Activated CD8-positive, alpha-beta memory T cell treated with anti-CD3 and anti-CD28 coated beads, Interleukin-2, amount 50 U/mL, for 4 hours (primary cell): ENCODE results near the gene MAPT.
"Not testable (repeated sequence)": the region's sequence is repeated elsewhere in the genome, so short reads cannot be mapped to it uniquely, and the experiment has no call there.

ENCODE experiments used
- DNase-seq: peaks from one replicate; pipeline ENCODE4 v3.0.0-alpha.2; 2020

MAPT gene

DNA sequence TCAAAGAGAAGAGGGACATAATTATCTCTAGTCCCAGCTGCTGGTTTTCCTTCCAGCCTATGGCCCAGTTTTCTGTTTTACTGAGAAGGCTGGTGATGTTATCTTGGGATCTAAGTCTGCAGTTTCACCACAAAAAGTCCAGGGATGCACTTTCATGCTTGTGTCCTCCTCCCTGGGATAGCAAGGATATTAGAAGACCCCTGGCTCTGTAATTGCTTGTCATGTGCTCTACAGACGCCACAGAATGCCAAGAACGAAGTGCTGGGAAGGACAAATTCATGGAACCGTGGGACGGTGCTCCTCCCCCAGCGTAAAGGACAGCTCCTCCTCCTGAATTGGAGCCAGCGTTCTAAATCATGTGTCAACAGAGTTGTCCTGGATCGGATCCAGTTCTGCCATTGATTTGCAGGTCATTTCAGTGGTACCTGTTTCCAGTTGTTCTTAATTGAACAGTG is 8.6 kb downstream of the MAPT start:
- DNase-seq = no peak

DNA sequence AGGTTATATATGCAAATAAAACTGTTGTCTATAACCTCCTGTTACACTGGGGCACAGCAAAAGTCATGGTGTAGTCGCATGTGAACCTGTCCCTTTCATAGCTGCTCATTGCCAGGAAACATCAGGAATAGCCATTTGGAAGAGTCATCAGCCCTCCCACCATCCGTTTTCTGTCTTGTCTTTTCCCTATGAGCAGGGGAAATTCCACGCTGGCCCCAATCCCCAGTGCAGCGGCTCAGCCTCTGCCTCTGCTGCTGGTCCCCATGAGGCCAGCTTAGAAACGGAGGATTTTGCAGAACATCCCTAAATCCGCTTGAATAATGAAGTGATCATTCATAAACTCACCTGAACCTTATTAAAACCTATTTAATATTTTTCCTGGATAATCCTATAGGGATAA is 10.5 kb downstream of the MAPT start:
- DNase-seq = no peak

DNA sequence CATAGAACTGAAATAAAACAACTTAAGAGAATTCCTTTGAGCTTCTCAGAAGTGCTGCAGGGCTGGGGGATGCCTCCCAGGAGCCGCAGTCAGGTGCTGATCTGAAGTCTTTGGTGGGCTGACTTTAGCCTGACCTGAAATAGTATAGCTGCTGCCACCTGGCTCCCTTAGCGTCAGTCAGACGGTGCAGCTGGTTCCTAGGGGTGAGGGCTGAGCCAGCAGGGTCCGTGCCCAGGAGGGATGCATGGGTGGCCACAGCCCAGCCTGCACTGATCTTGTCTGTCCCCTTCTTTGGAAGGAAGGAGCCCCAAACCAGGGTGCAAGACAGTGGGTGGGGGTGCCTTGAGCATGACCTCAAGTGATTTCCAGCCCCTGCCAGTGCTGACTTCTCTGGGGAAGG is 11.5 kb downstream of the MAPT start:
- DNase-seq = no peak

DNA sequence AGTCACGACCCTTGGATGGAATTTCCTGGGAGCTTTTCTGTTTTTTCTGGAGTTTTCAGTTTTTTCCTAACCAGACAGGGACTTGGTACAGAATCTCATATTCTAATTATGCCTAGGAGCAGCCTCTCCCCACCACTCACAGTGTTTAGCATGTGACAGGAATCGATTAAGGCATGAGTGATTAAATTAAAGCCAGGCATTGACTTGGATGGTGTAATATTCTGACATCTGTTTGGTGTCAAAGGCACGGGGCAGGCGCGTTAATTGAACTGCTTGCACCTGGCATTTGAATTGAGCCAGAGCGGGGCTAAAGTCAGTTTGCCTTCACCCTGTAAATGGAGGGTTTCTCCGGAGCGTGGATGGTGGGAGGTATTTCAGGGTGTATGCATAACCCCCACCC is 11.9 kb downstream of the MAPT start:
- DNase-seq = no peak

DNA sequence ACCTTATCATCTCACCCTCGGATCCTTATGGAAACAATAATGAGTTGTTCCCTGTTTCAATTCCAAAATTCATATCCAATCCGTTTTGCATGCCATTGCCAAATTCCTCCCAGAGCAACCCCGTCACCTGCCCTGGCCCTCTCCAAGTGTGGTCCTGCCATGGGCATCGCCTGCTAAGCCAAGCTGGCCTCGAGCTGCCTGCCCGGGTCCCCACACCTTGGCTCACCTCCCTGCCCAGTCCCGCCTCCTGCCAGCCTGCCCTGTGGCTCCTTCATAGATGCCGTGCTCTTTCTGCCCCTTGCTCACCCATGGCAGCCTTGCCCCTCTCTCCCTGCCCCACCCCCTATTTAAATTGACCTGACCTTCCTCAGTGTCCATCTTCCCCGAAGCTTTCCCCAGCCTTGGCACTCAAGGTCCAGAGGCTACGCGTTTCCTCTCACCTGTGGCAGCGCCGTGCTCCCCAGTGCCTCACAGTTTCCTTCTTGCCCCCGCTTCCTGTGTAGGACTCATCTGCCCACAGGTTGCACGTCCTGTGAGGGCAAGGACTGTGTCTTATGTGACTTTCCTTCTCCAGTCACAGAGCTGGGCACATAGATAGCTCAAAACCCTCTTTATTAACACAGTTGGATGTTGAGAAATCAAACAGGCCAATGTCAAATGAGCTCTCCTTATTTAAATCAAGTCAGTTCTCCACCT is 12.7 kb downstream of the MAPT start:
- peak; percentile 29 for DNase-seq

DNA sequence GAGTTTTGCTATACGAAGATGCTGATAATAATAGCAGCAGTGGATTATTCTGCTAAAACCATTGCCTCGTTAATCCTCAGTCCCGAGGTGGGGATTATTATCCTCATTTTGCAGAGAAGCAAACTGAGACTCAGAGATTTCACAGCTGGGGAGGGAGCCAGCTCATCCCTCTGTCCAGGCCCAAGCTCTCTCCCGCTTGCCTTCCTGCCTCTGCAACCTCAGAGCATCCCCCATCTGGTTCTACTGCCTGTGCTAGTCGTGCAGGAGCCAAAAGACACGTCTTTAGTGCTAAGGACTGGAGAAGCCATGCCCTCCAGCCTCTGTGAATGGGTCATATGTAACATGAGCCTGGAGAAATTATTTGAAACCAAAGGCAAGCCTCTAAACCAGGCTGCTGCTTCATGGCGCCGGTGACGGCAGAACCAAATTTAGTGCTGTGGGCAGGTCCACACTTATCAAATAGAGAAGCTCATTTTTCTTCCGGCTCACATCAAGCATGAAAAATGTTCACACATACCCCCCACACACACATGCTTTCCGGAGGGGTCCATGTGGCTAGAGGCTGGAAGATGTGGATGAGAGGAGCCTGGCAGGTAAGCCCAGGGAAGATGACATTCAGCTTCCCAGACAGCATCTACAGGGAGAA is 13.5 kb downstream of the MAPT start:
- DNase-seq = no peak

DNA sequence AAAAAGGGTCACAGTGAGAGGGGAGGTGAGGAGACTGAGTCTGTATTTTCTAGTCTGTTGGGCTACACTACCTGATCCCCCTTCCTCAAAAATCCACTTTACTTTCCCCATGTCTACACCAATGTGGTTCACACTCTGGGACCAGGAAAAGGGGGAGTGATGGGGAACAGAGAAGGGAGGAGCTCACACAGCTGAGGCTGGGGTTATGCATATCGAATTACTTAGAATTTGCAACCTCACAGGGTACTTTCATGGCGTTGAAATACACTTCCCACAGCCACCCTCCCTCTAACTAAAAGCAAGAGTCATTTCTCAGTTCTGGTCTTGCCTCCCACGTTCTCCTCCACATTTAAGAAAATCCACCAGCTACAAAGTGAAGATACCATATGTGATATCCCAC is 14.1 kb downstream of the MAPT start:
- DNase-seq = no peak

DNA sequence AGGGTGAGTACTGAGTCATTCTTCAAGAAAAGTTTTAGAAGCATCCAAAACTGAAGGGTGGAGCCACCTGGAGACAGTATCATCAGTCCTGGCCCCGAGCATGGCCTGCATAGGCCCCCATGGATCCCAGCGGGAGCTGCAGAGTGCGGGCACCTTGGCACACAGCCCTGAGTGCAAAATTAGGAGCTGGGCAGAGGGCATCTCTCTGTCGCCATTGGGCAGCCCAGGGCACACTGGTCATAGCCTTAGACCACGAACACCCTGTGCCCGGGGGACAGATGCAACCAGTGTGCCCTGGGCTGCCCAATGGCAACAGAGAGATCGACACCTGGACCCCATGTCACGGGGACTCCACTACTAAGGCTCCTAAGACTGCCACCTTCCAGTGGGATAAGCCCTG is 14.6 kb downstream of the MAPT start:
- DNase-seq = no peak

DNA sequence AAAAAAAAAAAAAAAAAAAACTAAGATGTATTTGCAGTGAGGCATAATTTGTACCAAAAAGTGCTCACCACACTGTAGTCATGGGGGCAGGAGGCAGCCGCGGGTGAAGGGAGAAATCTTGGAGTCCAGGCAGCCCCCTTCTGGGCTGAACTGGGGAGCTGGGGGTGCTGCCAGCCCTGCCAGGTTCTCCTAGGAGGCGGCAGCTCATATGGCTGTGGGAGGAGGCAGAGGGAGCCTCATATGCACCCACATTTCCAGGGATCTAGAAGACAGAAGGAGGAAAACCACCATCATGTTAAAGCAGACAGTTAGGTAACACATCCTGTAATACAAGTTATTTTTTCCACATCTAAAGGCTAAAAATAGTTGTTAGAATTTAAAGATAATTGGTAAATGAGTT is 16.3 kb downstream of the MAPT start:
- no peak for DNase-seq

DNA sequence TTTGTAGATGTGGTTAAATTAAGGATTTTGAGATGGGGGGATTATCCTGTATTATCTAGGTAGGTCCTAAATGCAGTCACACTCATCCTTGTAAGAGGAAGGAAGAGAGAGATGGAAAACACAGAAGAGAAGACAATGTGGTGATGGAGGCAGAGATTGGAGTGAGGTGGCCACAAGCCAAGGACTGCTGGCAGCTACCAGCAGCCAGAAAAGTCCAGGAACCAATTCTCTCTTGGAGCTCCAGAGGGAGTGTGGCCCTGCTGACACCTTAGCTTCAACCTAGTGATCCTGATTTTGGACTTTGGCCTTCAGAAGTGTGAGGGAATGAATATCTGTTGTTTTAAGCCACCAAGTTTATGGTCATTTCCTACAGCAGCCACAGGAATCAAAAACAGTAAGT is 18.0 kb downstream of the MAPT start:
- no peak for DNase-seq

DNA sequence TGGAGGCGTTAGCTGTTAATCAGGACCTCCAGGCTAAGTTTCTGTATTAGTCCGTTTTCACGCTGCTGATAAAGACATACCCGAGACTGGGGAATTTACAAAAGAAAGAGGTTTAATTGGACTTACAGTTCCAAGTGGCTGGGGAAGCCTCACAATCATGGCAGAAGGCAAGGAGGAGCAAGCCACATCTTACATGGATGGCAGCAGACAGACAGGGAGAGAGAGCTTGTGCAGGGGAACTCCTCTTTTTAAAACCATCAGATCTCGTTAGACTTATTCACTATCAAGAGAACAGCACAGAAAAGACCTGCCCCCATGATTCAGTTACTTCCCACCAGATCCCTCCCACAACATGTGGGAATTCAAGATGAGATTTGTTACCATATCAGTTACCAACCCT is 18.7 kb downstream of the MAPT start:
- not testable (repeated sequence) for DNase-seq

DNA sequence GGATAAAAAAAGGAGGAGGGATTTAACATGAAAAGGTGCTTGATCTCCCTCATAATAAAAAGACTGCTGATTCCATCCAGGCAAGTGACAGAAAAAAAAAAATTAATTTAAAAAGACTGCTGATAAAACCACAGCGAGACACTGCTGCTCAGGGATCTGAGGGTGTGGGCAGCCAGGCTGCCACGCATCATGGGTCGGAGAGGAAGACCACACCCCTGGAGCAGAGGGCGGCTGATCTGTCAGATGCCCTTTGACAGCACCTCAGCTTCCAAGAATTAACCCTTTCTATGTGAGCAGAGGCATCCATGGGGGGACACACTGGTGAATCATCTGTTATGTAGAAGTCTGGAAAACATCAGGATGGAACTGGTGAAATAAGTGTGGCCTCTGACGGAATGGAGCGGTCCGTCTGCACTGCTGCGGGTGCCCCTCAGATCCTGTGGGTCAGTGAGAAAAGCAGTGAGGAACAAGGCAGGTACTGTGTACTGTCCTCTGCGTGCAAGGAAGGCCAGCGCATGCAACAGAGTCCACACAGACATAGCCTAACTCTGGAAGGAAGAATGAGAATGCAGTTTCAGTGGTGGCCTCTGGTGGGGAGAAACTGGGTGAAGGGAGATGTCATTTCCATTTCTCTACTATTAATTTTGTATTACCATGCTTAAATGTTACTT is 19.8 kb downstream of the MAPT start:
- DNase-seq = no peak

DNA sequence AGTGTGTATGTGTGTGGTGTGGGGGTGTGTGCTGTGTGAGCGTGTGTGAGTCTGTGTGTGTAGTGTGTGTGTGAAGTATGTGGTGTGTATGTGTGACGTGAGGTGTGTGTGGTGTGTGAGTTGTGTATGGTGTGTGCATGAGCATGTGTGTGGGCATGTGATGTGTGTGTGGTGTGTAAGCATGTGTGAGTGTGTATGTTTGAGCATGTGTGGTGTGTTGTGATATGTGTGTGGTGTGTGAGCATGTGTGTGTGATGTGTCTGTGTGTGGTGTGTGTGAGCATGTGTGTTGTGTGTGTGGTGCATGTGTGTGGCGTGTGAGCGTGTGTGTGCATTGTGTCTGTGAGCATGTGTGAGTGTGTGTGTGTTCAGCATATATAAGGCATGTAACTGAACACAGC is 20.9 kb downstream of the MAPT start:
- no peak for DNase-seq

DNA sequence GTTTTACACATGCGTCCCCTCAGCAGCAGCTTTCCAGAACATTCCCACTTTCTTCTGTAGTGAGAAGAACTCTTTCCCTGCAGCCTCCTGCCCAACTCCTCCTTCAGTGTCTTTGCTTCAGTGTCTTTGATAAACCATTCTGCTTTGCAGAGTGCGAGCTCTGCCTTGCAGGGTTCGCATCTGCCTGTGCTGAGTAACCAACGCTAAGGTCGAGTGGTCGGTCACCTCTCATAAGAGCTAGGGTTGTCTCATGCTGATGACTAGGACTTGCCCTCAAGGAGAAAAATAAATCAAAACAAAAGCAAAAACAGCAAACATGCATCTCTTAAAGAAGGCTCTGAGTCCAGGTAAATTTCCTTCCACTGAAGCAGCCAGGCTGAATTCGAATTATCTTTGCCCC is 22.7 kb downstream of the MAPT start:
- no peak for DNase-seq

DNA sequence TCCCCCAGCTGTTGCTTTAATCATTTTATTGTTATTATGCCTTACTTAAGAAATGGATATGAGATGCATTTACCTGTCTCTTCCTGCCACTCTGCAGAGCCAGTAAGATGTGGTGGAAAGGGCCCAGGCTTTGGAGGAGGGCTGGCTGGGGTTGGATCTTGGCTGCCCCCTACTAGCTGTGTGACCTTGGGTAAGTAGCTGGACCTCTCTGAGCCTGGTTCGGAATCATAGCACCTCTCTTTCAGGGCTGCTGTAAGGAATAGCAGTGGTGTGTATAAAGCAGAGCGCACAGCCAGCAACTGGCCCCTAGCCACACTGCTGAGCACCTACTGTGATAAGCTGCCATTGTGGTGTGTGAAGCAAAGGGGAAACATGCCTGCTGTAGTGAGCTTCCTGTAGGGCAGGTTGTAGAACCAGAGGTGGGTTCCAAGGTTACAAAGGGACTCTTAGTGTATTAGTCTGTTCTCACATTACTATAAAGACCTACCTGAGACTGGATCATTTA is 23.9 kb downstream of the MAPT start:
- DNase-seq = no peak

DNA sequence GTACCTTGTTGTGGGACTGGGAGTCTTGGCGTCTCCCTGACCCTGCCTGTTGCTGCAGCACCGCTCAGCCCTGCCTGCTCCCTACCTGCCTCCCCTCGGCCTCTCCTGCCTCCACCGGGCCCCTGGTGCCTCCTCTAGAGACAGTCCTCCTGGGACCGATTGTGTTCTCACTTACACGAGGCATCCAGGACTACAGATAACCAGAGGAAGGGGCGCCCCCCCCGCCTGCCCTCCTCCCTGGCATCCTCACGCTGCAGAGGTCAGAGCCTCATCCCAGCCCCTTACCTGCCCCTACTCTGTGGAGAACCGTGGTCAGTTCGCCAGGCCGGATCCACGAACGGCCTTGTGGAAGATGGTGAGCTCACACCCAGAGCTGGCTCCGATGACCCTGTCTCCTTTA is 24.8 kb downstream of the MAPT start:
- no peak for DNase-seq

DNA sequence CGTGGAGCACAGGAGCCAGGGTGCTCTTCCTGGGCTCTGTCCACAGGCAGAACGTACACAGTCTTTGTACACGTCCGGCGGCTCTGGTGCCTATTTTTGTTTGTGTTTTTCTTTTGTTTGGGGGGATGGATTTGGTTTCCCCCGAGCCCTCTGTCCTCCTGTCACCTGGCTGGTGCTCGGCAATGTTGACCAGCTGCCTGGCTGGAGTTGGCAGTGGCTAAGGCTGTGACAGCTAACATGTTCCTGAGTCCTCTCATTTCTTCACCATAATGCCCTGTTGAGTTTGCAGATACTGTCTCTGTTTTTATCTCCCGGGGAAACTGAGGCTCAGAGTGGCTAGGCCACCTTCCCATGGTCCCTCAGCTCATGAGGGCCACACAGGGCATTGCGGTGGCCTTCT is 25.7 kb downstream of the MAPT start:
- no peak for DNase-seq

DNA sequence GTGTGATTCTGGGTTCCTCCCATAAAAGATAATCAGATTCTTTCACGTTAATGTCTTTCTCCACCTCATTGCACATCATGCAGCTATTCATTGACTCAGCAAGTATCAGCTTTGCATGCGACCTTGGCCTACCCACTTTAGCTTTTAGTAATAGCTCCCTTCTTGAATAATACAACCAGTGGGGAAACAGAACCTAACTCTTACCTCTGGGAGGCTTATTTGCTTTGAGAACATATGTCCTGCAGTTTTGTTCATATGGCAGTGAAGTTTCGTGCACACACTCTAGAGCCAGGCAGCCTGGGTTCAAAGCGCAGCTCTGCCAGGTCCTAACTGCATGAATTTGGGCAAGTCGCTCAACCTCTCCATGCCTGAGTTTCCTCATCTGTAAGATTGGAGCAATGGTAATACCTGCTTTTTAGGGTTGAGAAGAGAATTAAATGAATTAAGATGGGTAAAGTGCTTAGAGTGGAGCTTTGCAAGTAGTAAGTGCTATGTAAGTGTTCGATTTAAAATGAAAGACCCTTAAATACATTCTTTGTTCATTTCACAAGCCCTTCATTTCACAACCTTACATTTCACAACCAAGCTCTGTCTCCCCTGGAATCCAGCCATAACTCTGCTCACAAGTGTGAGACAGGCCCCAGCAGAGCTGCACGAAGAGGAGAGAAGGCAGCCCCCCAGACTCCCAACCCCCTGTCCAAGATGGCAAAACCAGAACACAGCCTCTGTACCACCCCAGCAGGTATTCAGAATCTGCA is 29.3 kb downstream of the MAPT start:
- DNase-seq = no peak

DNA sequence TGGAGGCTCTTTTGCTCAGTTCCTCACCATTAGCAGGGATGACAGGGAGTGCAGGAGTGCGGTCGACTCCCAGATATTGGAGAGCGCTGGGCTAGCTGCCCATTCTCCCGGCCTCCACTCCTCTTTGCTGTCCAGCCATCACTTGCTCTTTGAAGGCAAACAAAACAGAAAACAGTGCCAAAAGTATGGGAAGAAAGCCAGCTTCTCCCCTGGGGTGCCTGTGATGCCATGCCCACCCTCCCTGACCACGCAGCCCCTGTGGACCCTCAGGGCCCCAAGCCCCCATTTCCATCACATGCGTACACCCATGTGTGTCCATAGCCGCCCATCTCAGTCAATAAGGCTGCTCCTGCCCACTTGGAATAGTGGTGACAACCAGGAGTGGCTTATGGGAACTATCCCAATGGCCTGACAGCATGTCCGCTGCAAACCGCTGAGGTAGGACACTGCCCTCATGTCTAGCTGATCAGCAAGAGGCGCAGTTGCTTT is 30.0 kb downstream of the MAPT start:
- no peak for DNase-seq

DNA sequence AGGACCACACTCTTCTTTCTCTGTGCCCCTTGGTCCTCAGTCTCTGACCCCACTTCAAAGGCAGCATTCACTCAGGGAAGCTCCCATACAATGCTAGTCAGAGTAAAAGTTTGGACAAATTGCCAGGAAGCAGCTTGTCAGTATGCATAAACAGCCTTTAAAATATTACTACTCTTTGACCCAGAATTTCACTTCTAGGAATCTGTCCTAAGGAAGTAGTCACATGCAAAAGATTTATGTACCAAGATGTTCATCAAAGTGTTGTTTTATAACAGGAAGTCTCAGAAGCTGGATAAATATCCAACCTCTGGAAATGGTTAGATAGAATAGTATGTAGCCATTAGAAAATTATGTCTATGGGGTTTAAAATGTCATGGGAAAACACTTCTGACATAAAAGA is 31.0 kb downstream of the MAPT start:
- no peak for DNase-seq

DNA sequence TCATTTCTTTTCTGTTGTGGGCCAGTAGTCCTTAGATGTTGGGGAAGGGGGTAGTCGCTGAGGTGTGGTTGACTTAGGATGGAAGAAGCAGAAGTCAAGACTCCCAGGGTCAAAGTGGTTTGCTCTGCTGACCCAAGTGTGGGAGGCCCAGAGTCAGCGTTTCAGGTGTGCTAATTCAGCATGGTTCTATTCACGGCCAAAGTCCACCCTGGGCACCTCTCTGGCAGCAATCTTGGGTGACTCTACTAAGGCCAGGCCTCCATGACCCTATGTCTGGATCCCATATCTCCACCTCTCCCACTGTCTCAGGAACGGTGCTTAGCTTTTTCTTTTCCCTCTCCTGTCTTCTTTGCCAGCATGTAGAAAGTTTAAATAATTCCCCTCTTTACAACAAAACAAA is 32.9 kb downstream of the MAPT start:
- DNase-seq = no peak

DNA sequence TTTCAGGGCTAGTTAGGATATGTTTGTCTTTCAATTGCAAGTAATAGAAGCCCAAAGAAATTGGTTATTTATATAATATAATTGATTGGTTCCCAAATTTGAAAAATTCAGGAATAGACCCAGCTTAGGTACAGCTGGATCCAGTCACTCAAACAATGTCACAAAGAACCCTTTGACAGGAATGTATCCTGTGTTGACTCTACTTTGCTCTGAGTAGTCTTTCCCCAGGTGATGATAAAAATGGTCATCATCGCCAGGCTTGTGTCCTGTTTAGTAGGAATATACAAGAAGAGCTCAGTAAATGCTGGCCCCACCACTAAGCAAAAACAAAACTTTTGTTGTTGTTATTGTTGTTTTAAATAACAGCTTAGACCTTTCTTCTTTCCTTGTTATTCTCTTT is 35.0 kb downstream of the MAPT start:
- DNase-seq = no peak

DNA sequence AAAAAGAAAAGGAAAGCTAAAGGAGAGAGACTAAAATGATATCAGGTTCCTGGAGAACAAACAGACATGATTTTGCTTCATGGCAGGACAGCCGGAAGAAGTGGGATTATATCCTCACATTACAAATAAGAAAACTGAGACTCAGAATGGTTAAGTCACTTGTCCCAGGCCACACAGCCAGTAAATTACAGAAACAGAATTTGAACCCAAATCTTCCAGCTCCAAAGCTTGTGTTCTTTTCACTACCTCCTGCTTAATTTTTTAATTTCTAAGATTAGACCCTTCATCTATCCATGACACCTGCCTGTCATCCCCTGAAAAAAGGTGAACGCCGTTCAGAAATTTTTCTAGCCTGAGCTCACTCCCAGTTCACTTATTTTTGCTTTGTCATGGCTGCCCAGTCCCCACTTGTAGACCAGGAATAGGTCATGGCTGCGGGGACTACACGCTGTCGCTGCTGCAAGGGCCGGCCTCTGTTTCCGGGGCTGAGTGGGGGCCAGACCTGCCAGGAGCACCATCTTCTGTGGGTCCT is 36.1 kb downstream of the MAPT start:
- no peak for DNase-seq
